GM06990 (cell line): ENCODE results near the gene MAD1L1.
A peak's percentile ranks its signal among the peaks of the same experiment; 100 is the strongest.

Experiments
- DNase-seq: peaks from one replicate; pipeline ENCODE4 v3.0.0-alpha.2; 2011; ENCODE audit not compliant: insufficient read length; ENCODE audit errors: extremely low read depth
- H3K27me3 ChIP-seq: replicated peaks from 2 replicates; pipeline ENCODE4 v1.6.0; 2011; ENCODE audit warnings: low read length; ENCODE audit not compliant: control insufficient read depth, insufficient read depth
- H3K36me3 ChIP-seq: 2 replicates; pipeline ENCODE4 v1.5.1; 2011; ENCODE audit warnings: low read length; ENCODE audit not compliant: control insufficient read depth, insufficient read depth
- H3K4me3 ChIP-seq: replicated peaks from 2 replicates; pipeline ENCODE4 v1.5.1; 2011; ENCODE audit warnings: low read depth, mild to moderate bottlenecking, control low read depth, low read length
- TF ChIP-seq, protein P1 (sequence below): IDR thresholded peaks from 2 replicates; pipeline ENCODE4 v1.5.1; 2011; ENCODE audit warnings: low read length, control low read depth, mild to moderate bottlenecking, inconsistent platforms; ENCODE audit not compliant: insufficient read depth, poor library complexity, severe bottlenecking

The MAD1L1 gene

DNA sequence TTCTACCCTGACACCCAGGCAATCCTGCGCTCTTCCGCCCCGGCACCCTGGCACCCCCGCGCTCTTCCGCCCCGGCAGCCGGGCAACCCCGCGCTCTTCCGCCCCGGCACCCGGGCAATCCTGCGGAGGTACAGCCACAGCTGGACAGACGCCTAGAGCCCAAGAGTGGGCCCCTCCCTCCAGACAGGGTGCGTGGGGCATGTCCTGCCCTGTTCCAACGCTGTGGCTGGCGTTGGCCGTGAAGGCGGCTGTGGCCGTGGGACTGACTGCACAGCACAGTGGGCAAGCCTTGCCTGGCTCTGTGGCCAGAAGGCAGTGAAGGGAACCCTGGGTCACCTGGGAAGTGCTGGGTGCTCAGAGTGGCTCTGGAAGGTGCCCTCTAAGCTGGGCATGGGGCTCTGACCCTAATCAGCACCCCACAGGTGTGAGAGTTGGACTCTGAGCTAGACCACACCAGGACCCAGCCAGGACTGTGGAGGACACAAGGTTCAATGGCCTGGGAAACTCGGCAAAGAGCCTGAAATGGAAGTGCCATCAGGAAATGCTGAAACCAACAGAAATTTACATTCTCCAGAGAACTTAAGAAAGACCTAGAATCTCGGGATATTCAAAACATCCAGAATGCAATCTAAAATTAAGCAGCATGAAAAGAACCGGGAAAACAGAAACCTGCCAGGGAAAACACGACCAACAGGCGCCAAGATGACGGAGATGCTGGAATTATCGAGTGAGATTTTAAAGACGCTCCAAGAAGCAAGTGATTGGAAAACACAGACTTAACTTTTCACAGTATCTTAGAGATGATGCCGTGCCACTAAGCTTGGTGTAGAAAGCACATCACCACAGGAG, 309.1 kb downstream of the MAD1L1 start:
- TF ChIP-seq, protein P1, sequence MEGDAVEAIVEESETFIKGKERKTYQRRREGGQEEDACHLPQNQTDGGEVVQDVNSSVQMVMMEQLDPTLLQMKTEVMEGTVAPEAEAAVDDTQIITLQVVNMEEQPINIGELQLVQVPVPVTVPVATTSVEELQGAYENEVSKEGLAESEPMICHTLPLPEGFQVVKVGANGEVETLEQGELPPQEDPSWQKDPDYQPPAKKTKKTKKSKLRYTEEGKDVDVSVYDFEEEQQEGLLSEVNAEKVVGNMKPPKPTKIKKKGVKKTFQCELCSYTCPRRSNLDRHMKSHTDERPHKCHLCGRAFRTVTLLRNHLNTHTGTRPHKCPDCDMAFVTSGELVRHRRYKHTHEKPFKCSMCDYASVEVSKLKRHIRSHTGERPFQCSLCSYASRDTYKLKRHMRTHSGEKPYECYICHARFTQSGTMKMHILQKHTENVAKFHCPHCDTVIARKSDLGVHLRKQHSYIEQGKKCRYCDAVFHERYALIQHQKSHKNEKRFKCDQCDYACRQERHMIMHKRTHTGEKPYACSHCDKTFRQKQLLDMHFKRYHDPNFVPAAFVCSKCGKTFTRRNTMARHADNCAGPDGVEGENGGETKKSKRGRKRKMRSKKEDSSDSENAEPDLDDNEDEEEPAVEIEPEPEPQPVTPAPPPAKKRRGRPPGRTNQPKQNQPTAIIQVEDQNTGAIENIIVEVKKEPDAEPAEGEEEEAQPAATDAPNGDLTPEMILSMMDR, result no peak
- Histone ChIP-seq H3K4me3 (no peak overlapping the region), H3K27me3 (no peaks in the 10 kb centered on the region), H3K36me3 (peaks cover 8% of the 10 kb centered on the region)
- no peak for DNase-seq

- H3K27me3 ChIP-seq, result no peaks in the 10 kb centered on the region
- peaks cover 8% of the 10 kb centered on the region for H3K36me3 ChIP-seq
- TF ChIP-seq, protein P1, result no peak
- H3K4me3 ChIP-seq, result no peak overlapping the region
- DNase-seq, result no peak
These were observed 309.9 kb downstream of the MAD1L1 start for GRCh38 chr7:1922870-1923236.

GRCh38 chr7:1922071-1922869, 310.5 kb downstream of the MAD1L1 start:
- Histone ChIP-seq H3K27me3 (no peaks in the 10 kb centered on the region), H3K36me3 (peaks cover 8% of the 10 kb centered on the region), H3K4me3 (no peak overlapping the region)
- TF ChIP-seq, protein P1, result no peak
- DNase-seq, result no peak

DNA sequence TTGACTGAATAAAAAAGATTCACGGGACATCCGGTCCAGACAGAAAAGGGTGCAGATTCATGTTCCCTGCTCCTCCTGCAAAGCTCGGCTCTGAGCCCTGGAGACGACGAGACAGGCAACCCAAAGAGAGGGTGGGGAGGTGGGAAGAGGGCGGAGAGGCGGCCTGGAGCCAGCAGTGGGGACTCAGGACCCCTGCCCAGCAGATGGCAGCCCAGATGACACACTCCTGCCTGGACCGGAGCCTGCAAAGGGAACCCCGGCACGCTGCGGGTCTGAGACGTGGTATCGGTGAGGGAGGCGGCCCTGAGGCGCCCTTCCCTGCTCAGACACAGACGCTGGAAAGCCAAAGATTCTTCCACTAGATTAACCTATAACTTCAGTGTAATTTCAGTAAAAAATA, 311.9 kb downstream of the MAD1L1 start:
- no peaks in the 10 kb centered on the region for H3K27me3 ChIP-seq
- peaks cover 8% of the 10 kb centered on the region for H3K36me3 ChIP-seq
- DNase-seq, result no peak
- H3K4me3 ChIP-seq, result no peak overlapping the region
- TF ChIP-seq, protein P1, result no peak

- Histone ChIP-seq H3K4me3 (no peak overlapping the region), H3K36me3 (peaks cover 9% of the 10 kb centered on the region), H3K27me3 (no peaks in the 10 kb centered on the region)
- DNase-seq, result peak; percentile 32
- TF ChIP-seq, protein P1, result no peak
These were observed 312.5 kb downstream of the MAD1L1 start for GRCh38 chr7:1920266-1920681.
